ENCODE data around the gene FAM217A. TPM values are rescaled to one million over a fixed set of nuclear protein-coding genes. Genes with fewer than 3 reads are reported as not detected.
A peak's percentile ranks its signal among the peaks of the same experiment; 100 is the strongest.

FAM217A gene
- polyA plus RNA-seq, 6 donors from 2014 or later: not detected

- peaks cover 0 to 16% of the 10 kb centered on the region in 2 donors for H3K36me3 Mint-ChIP-seq
- H3K27me3 Mint-ChIP-seq: no peaks in the 10 kb centered on the region
- no peaks in the 10 kb centered on the region for H3K9me3 Mint-ChIP-seq
- ATAC-seq (ENCODE audit: low read depth in 2 of 2) (no peak), DNase-seq (no peak)
- no peak overlapping the region for H3K4me3 Mint-ChIP-seq
- peaks cover 0 to 3% (median 0%) of the 10 kb centered on the region in 3 donors for H3K4me1 Mint-ChIP-seq
- H3K27ac Mint-ChIP-seq: peak overlapping the region in 2 of 6 donors; percentile 2 to 44
Observed at GRCh38 chr6:4067673-4068072, 11.3 kb downstream of the FAM217A start.

- Mint-ChIP-seq H3K36me3 (peaks cover 0 to 16% of the 10 kb centered on the region in 2 donors), H3K4me3 (no peak overlapping the region), H3K4me1 (peaks cover 0 to 3% (median 0%) of the 10 kb centered on the region in 3 donors), H3K27me3 (no peaks in the 10 kb centered on the region), H3K27ac (peak overlapping the region in 4 of 6 donors; percentile 24 to 90 (median 32)), H3K9me3 (no peaks in the 10 kb centered on the region)
- DNase-seq (no peak), ATAC-seq (ENCODE audit: low read depth in 2 of 2) (no peak)
Observed at GRCh38 chr6:4066029-4066755, 12.7 kb downstream of the FAM217A start.

GRCh38 chr6:4059115-4059777 is 19.7 kb downstream of the FAM217A start:
- H3K36me3 Mint-ChIP-seq: peaks cover 14 to 15% of the 10 kb centered on the region in 2 donors
- no peaks in the 10 kb centered on the region for H3K9me3 Mint-ChIP-seq
- no peak for DNase-seq
- no peaks in the 10 kb centered on the region for H3K4me1 Mint-ChIP-seq
- no peak overlapping the region for H3K4me3 Mint-ChIP-seq
- H3K27ac Mint-ChIP-seq: peak overlapping the region in 2 of 6 donors; percentile 16 to 80
- no peaks in the 10 kb centered on the region for H3K27me3 Mint-ChIP-seq
- no peak for ATAC-seq (ENCODE audit: low read depth in 2 of 2)

GRCh38 chr6:4057036-4057435 is 21.9 kb downstream of the FAM217A start:
- no peak for DNase-seq
- no peak overlapping the region for H3K4me3 Mint-ChIP-seq
- H3K27ac Mint-ChIP-seq: no peak overlapping the region
- H3K9me3 Mint-ChIP-seq: no peaks in the 10 kb centered on the region
- no peak for ATAC-seq (ENCODE audit: low read depth in 2 of 2)
- H3K27me3 Mint-ChIP-seq: no peaks in the 10 kb centered on the region
- H3K36me3 Mint-ChIP-seq: peaks cover 21 to 22% of the 10 kb centered on the region in 2 donors
- no peaks in the 10 kb centered on the region for H3K4me1 Mint-ChIP-seq

- no peak overlapping the region for H3K4me3 Mint-ChIP-seq
- peak overlapping the region in 1 of 6 donors; percentile 13 for H3K27ac Mint-ChIP-seq
- H3K9me3 Mint-ChIP-seq: no peaks in the 10 kb centered on the region
- DNase-seq (no peak), ATAC-seq (ENCODE audit: low read depth in 2 of 2) (no peak)
- no peaks in the 10 kb centered on the region for H3K27me3 Mint-ChIP-seq
- H3K4me1 Mint-ChIP-seq: no peaks in the 10 kb centered on the region
- H3K36me3 Mint-ChIP-seq: peaks cover 21 to 22% of the 10 kb centered on the region in 2 donors
Observed at GRCh38 chr6:4055420-4056041, 23.4 kb downstream of the FAM217A start.

- H3K27me3 Mint-ChIP-seq: no peaks in the 10 kb centered on the region
- H3K36me3 Mint-ChIP-seq: peaks cover 7 to 25% of the 10 kb centered on the region in 2 donors
- H3K4me3 Mint-ChIP-seq: no peak overlapping the region
- no peaks in the 10 kb centered on the region for H3K9me3 Mint-ChIP-seq
- DNase-seq (no peak), ATAC-seq (ENCODE audit: low read depth in 2 of 2) (no peak)
- H3K4me1 Mint-ChIP-seq: no peaks in the 10 kb centered on the region
- peak overlapping the region in 1 of 6 donors; percentile 56 for H3K27ac Mint-ChIP-seq
Observed at GRCh38 chr6:4049246-4049645, 29.7 kb downstream of the FAM217A start.

- Mint-ChIP-seq H3K36me3 (peaks cover 42 to 52% of the 10 kb centered on the region in 2 donors), H3K27me3 (no peaks in the 10 kb centered on the region), H3K4me1 (peaks cover 3 to 11% (median 8%) of the 10 kb centered on the region in 3 donors), H3K4me3 (no peak overlapping the region), H3K9me3 (no peaks in the 10 kb centered on the region), H3K27ac (no peak overlapping the region)
- ATAC-seq (ENCODE audit: low read depth in 2 of 2) (no peak), DNase-seq (no peak)
Observed at GRCh38 chr6:4041480-4041879, 37.5 kb downstream of the FAM217A start.

GRCh38 chr6:4039348-4039747 is 39.6 kb downstream of the FAM217A start:
- H3K4me1 Mint-ChIP-seq: peaks cover 11 to 13% (median 12%) of the 10 kb centered on the region in 3 donors
- no peak for DNase-seq
- no peaks in the 10 kb centered on the region for H3K9me3 Mint-ChIP-seq
- H3K36me3 Mint-ChIP-seq: peaks cover 38 to 52% of the 10 kb centered on the region in 2 donors
- no peak for ATAC-seq (ENCODE audit: low read depth in 2 of 2)
- no peaks in the 10 kb centered on the region for H3K27me3 Mint-ChIP-seq
- peak overlapping the region in 1 of 6 donors; percentile 54 for H3K27ac Mint-ChIP-seq
- H3K4me3 Mint-ChIP-seq: no peak overlapping the region

- no peak overlapping the region for H3K4me3 Mint-ChIP-seq
- no peak for DNase-seq
- H3K27me3 Mint-ChIP-seq: no peaks in the 10 kb centered on the region
- H3K27ac Mint-ChIP-seq: no peak overlapping the region
- no peaks in the 10 kb centered on the region for H3K9me3 Mint-ChIP-seq
- H3K4me1 Mint-ChIP-seq: peaks cover 22 to 30% (median 29%) of the 10 kb centered on the region in 3 donors
- ATAC-seq (ENCODE audit: low read depth in 2 of 2): no peak
- H3K36me3 Mint-ChIP-seq: peaks cover 41 to 43% of the 10 kb centered on the region in 2 donors
Observed at GRCh38 chr6:4036581-4036980, 42.4 kb downstream of the FAM217A start.

- Mint-ChIP-seq H3K4me3 (no peak overlapping the region), H3K36me3 (peaks cover 24 to 26% of the 10 kb centered on the region in 2 donors), H3K27ac (peak overlapping the region in 3 of 6 donors; percentile 21 to 67 (median 34)), H3K27me3 (no peaks in the 10 kb centered on the region), H3K9me3 (peaks cover 0 to 1% (median 0%) of the 10 kb centered on the region in 7 donors), H3K4me1 (peaks cover 33 to 62% (median 56%) of the 10 kb centered on the region in 3 donors)
- DNase-seq: no peak
- no peak for ATAC-seq (ENCODE audit: low read depth in 2 of 2)
Observed at GRCh38 chr6:4032475-4032874, 46.5 kb downstream of the FAM217A start.

GRCh38 chr6:4031442-4031841 is 47.5 kb downstream of the FAM217A start:
- H3K4me1 Mint-ChIP-seq: peaks cover 41 to 67% (median 64%) of the 10 kb centered on the region in 3 donors
- no peaks in the 10 kb centered on the region for H3K27me3 Mint-ChIP-seq
- no peak for DNase-seq
- no peak for ATAC-seq (ENCODE audit: low read depth in 2 of 2)
- peaks cover 22 to 24% of the 10 kb centered on the region in 2 donors for H3K36me3 Mint-ChIP-seq
- H3K9me3 Mint-ChIP-seq: peaks cover 0 to 1% (median 0%) of the 10 kb centered on the region in 7 donors
- no peak overlapping the region for H3K4me3 Mint-ChIP-seq
- H3K27ac Mint-ChIP-seq: peak overlapping the region in 3 of 6 donors; percentile 34 to 88 (median 82)

GRCh38 chr6:4030669-4031068 is 48.3 kb downstream of the FAM217A start:
- H3K27me3 Mint-ChIP-seq: no peaks in the 10 kb centered on the region
- no peak for DNase-seq
- peak overlapping the region in 3 of 6 donors; percentile 38 to 88 (median 47) for H3K27ac Mint-ChIP-seq
- peaks cover 0 to 1% (median 0%) of the 10 kb centered on the region in 7 donors for H3K9me3 Mint-ChIP-seq
- H3K36me3 Mint-ChIP-seq: peaks cover 22 to 24% of the 10 kb centered on the region in 2 donors
- peaks cover 41 to 67% (median 62%) of the 10 kb centered on the region in 3 donors for H3K4me1 Mint-ChIP-seq
- H3K4me3 Mint-ChIP-seq: no peak overlapping the region
- ATAC-seq (ENCODE audit: low read depth in 2 of 2): no peak

GRCh38 chr6:4029687-4030086 is 49.2 kb downstream of the FAM217A start:
- Mint-ChIP-seq H3K9me3 (peaks cover 0 to 1% (median 0%) of the 10 kb centered on the region in 7 donors), H3K4me1 (peaks cover 42 to 71% (median 60%) of the 10 kb centered on the region in 3 donors), H3K27me3 (no peaks in the 10 kb centered on the region), H3K27ac (peak overlapping the region in 4 of 6 donors; percentile 17 to 87 (median 44)), H3K4me3 (no peak overlapping the region), H3K36me3 (peaks cover 22 to 24% of the 10 kb centered on the region in 2 donors)
- no peak for DNase-seq
- no peak for ATAC-seq (ENCODE audit: low read depth in 2 of 2)

Measured in naive B cell (primary cell).